Stimulated activated CD4-positive, alpha-beta T cell treated with anti-CD3 and anti-CD28 coated beads, TNF-alpha, amount 100 ng/mL, for 1 hour (primary cell): ENCODE measurements around the gene DLG2.

Source experiments
- DNase-seq, 3 donors: peaks; one replicate each; pipeline ENCODE4 v3.0.0-alpha.2; 2020; ENCODE audit warnings: low read depth in 3 of 3, low spot score in 1 of 3

The DLG2 gene

DNA sequence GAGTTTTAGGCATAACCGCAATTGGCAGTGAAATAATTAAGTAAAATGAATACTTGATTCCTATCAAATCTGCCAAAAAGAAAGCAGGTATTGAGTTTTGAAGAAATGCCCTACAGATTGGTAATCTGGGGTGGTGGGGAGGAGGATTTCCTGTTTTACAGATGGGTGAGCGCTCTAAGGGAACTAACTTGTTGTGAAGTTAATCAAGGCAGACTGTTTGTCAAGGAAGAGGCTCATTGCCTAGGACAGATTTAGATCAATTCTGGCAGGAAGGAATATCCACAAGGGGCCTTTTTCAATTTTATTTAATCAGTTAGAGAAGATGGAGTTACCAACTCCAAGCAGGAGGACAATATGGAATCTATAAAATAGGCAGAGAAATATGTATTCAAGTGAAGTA, 2069.5 kb downstream of the DLG2 start:
- DNase-seq, result no peak

DNA sequence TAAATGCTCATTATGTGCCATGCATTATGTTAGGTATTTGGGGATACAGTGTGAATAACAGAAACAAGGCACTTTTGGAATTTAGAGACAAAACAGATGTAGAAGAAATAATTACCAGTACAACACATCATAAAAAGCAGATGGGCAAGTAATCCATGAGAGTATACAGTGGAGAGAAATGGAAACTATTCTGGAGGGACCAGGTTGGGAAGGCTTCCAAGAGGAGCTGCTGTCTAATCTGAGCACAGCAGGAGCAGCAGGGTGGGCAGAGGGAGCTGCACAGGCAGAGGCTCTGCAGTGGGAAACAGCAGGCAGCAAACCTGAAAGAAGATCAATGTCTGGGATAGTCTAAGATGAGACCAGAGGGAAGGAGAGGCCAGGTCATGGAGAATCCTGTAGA, 2072.3 kb downstream of the DLG2 start:
- no peak for DNase-seq

DNA sequence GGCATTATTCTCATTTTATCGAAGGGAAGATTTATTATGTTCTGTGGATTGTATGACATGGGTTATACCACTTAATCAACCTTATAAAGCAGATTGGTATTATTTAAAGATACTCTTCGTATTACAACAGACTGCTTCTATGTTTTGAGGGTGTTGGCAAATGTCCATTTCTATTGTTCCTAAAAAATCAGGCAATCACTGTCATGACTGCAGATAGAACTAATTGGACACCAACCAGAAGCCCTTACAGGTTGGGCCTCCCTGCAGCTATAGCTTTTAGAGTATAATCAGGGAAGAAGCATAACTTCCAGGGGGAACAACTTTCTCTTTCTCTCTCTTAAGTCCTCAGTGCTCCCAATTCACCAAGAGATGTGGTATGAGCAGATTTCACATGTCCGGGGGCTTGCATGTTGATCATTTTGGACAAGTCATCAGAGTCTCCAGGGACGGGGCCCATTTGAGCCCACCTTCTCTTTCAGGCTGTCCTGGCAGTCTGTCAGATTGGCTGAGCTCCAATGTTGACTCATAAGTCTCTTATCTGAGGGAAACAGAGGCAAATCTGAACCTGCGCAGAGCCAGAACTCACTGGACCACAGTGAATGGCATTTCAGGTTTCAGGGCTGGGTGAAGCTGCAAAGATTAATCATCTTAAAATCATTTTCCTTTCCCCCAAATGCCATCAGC, 2077.0 kb downstream of the DLG2 start:
- DNase-seq, result no peak

DNA sequence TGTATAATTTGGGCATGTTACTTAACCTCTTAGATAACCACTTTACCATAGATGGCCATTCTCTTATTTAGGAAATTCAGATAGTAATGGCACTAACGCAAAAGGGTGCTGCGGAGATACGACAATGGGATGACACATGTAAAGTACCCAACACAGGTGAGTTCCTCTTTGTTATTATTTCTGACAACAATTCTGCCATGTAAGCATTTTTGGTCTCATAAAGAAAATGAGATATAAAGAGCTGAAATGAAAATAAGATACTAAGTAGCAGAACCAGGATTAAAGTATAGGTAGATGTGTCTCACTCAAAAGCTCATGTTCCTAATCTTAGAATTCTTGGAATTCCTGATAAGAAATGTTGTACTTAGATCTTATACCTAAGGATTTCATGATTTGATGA, 2080.8 kb downstream of the DLG2 start:
- DNase-seq, result no peak

DNA sequence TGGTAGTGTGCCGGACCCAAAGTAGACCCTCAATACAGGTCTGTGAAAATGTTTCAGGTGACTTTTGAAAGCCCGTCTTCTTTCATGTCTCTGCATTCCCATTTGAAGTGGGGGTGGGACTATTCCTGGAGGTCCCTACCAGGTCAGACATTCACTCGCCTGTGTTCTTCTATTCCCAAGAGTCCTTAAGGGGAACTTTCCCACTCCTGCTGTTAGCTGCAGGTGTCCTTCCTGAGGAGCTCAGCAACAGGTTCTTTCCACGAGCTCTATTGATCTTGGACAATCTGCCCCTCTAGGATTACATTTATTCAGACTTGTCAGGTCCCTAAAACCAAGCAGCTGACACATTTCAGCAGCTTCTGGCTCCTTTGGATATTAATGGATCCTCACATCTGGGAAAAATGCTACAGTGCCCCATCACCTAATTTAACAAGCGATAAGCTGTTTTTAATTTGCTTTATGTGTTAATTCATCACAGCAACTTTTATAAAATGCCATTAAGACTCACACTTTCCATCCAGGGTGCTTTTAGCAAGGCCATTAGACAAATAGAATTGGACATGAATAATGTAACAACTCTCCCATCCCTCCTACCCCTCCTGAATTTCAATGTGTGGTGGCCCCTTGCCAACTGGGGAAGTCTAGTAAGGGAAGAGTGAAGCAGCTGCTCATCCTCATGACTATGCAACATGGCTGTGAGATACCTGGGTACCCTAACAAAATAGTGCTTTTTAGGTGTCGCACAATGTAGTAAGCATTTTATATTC, 2081.5 kb downstream of the DLG2 start:
- no peak for DNase-seq

DNA sequence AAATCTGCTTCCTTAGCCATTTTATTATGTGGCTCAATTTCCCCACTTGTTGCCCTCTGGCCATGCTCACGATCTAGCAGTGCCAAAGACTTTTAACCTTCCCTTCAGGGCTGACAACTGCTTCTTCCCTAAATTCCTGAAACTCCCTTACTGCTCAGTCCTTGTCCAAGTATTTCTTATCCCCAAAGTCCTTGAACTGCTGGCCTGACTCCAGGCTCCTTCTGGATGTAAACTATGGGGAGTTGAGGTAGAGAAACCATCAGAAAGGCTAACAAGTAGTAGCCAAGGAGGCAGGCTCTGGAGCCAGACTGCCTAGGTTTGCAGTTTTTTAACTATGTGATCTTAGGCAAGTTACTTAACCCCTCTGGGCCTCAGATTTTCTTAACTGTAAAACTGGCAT, 2082.3 kb downstream of the DLG2 start:
- no peak for DNase-seq

DNA sequence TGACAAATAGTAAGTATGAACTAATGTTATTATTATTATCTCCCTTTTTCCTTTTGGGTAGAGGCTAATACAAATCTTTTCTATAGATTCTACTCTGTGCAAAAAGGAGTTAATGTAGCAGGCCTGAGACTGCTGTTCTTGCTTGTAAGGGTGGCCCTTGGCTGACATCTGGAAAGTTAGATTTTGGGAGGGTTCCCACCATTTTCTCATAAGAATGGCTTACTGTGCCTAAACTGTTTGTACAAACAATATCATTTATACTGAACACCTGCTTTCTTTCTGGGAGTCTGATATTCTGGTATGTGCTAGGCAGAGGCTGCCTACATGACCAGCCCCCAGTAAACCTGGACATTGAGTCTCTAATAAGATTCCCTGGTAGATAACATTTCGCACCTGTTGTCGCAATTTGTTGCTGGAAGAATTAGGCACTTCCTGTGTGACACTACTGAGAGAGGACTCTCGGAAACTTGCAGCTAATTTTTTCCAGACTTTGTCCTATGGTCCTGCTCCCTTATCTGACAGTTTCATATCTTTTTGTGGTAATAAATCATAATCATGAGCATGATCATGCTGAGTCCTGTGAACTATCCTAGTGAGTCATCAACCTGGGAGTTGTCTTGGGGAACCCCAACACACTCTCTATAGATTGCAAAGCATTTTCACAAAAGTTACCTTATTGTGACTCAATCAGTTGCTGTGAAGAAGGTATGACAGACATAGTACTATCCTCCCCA, 2083.3 kb downstream of the DLG2 start:
- no peak for DNase-seq

DNA sequence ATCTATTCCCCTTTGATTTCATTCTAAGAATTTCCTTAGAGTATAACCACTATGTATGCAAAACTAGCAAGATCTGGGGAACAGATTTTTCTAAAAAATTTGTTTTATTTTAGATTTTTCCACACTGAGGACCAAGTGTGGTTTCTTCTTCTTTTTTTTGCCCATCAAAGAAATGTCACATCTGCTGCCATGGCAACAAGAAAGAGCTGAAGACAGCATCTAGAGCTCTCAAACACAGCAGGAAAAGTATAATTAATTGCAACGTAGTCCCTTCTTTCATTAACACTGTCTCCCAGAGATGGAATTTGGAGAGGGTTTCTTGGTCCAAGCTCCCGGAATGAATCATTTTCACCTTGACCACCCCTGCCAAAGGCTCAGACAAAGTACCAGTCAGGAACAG, 2084.3 kb downstream of the DLG2 start:
- no peak for DNase-seq

DNA sequence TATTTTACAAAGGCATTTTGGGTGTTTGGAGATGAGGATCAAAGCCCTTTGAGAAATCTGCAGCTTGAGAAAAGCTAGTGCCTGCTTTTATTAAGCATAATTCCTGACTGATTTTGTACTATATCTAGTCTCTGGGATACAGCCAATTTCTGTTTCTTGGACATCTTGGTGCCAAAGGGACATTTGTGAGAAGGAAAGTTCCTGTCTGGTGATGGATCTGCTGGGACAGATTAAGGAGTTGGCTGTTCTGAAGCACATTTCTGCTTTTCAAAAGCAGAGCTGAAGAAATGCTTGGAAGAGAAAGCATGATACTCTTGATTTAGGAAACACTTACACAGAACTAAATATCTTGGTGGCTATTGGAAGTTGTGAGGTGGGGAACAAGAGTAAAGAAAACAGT, 2086.4 kb downstream of the DLG2 start:
- no peak for DNase-seq

DNA sequence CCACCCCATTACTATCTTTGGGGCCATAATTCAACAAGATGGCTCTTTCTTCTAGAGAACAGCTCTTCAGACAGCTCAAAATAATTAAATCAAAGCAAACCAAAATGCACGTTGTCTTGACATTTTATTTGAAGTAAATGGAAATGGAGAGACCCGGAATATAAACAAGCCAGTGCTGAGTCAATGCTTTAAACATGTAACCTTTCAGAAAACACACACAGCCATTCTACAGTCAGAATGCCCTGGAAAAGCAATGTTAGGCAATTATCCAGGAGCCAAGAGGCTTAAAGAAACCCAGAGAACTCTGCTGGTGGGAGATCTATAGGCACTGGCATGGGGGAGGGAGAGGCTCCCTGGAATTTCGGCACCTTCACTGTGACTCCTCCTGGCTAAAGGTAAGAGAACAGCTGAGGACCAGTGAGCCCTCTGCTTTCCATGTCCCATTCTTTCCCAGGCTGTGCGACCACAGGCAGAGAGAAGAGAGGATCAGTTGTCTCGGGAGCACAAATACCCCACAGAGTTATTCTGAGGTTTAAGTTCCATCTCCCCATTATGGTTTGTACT, 2086.9 kb downstream of the DLG2 start:
- no peak for DNase-seq

DNA sequence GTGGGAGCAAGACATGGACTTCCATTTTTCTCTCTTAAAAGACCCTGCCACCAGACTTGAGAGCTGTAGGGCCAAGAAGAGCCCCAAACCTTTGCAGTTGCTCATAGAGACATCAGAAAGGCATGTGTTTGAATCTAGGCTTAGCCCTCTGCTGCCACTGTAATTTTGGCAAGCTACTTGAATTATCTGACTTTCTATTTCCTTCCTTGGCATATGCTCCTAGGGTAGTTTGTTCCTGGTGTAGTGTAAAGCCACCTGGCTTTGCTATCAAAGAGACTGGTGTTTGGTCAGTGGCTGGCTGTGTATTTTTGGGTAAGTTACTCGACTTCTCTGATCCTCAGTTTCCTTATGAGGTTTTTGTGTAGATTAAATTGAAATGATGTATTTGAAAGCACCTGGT, 2088.9 kb downstream of the DLG2 start:
- no peak for DNase-seq

DNA sequence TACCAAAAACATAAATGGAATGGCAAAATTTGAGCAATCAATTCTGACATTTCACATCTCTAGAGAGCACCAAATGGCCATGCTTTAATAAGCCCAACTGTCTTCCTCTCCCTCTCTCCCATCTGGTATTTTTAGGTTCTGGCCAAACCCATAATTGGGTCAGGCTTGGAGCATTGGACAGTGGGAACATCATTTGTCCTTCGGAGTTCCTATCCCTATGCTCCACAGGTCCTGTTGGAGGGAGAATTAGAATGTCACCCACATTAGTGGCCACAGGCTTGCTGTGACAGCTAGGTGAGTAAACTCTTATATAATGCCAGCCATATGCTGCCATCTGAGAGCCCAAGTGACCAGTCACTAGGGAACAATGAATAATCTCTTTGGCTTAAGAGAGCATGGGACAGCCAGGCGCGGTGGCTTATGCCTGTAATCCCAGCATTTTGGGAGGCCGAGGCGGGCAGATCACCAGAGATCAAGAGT, 2090.0 kb downstream of the DLG2 start:
- no peak for DNase-seq

DNA sequence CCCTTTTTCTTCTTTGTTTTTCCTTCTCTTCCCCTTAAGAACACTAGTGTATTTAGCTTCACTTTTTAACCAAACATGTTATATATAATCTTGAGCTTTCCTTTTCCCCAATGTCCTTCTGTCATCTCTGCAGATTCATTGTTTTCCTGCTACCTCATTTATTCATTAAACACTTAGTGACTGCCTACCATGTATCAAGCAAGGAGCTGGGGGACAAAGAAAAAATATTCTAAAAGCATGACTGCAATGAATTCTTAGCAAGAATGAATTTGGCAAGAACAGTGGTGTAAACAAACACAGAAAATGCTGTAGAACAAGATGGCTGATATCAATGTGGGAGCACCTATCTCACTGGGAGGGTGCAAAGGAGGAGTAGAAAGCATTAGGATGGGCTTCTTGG, 2094.0 kb downstream of the DLG2 start:
- DNase-seq, result no peak

DNA sequence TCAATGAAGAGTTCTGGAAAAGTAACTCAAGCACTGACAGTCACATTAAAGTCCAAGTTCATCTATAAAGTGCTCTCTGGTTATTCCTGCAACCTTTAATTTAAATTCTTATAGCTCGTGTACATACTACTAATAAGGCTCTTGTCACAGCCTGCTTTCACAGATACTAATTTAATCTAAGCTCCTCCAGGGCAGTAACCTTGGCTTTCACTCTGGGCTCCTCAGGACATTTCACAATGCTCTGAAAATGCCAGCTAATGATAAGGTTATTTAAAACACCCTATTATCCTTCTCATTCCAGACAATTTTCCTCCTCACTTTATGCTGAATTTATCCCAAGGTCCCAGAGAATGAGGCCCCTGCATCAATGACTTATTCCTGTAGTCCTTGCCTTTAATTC, 2098.3 kb downstream of the DLG2 start:
- DNase-seq, result no peak

DNA sequence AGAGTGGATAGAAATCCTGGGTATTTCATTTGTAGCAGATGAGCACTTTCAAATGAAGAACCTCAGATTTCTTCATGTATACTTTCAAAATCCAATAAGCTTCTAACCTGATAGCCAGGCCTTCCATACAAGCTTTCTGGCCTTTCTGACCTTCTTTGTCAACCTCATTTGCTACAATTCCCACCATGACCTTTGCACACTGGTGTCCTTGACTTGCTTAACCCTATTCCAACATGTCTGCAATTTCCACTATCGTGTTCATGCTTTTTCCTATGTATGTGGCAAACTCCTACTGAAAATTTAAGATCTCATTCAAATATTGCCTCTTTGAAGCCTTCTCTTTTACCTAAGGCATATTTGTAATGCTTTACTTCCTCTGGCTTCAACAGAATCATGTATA, 2098.9 kb downstream of the DLG2 start:
- DNase-seq, result no peak

DNA sequence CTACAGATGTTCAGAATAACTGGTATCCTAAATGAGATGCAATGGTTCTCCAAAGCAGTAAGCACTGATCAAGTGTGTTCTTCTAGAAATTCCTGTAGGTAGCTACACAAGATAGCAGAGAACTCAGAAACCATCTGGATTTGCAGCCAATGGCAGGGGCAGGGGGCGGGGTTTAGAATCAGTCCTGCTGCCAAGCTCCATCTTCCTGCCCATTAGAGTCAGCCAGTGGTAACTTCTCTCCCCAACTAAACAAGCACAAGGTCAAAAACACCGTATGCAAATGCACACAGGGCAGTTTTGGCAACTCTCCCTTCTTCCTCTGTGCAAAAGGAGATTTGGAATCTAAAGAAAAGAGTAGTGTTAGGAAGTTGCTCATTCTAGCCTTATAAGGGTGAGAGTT, 2103.5 kb downstream of the DLG2 start:
- no peak for DNase-seq

DNA sequence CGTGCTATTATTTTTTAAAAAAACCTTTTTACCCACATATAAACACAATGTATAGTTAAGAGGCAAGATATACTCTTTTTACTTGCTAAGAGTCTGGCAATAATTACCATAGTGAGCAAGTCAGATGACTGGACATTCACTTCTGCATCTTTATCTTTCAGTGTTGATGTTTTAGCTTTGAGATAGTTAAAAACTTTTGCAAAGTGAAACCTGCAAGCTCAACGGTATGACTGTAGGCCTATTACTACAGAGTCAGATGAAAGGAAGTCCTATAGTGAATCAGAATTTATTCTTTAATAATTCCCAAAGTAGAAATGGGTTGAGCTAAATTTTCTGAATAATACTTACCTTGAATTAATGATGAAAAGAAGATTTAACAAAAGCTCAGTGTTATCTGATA, 2104.2 kb downstream of the DLG2 start:
- no peak for DNase-seq

DNA sequence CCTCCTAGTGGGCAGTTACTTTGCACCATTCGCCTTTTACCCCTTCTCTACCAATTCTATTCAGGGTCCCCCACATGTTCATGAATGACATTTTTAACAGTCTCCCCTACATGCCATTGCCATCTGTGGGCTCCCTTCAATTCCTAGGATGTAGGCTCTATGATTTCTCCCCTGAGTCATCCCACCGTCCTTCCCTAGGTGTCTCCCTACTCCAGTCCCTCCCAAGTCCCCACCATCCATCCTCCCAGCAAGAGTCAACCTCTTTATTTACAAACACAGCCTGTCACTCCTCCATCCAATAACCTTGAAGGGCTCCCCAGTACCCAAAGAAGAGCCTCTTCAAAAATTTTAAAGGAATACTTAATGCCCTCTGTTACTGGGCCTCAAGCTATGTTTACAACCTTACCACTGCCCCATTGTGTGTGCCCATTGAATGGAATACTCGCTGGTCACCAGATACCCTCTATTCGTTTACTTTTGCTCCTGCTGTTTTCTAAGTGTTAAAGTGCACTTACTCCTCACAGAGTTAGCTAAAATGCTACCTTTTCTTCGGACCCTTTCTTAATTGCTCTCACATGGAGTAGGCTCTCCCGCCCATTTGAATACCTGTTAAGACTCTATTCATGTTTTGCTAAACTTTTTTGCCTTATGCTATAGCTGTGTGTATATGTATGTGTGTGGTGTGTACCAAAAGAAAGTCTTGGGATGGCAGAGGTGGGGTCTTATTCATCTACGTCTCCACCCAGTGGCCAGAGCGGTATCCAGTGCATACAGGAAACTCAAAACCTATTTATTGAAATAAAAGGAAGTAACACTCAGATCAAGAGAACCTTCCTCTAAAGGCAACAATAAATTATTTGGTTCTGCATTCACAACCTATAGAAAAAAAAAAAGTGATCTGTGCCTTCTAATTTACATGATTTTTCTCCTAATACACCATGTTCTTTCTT, 2105.2 kb downstream of the DLG2 start:
- DNase-seq, result no peak

DNA sequence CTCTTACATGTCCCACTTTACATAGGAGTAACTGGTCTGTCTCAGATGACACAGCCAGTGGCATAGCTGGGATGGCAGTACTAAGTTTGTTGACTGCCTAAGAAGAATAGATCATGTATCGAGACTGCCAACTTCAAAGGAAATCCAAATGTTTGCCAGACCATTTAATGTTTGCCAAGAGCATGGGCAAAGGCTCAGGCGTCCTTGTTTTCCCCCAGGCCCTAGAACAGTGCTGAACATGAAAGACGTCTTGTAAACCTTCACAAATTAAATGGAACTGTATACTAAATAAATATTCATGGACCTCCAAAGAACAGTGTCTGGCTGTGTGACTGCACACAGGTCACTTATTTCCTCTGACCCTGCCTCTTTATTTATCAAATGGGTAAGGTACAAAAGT, 2106.3 kb downstream of the DLG2 start:
- no peak for DNase-seq

DNA sequence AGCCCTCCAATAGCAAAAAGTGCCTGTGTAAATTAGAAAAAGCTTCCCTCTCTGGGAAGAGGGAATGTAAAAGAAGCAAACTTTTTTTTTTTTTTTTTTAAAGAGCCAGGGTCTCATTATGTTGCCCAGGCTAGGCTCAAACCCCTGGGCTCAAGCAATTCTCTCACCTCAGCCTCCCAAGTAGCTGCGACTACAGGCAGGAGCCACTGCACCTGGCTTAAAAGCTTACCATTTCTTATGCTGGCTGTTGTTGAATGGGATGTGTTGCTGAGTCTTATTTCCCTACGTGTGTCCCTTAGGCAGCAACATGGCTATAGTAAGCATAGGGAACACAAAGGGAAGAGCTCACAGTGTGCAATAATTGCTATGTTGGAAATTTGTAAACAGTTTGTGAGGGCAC, 2115.5 kb downstream of the DLG2 start:
- DNase-seq, result no peak
